Measurements from ENCODE around the gene SLC38A5. TPM values are rescaled to one million over a fixed set of nuclear protein-coding genes. Genes with fewer than 3 reads are reported as not detected.
A peak's percentile ranks its signal among the peaks of the same experiment; 100 is the strongest.

Gene SLC38A5
- total RNA-seq, 1 donor from 2014 or later: 36.0 TPM

DNA sequence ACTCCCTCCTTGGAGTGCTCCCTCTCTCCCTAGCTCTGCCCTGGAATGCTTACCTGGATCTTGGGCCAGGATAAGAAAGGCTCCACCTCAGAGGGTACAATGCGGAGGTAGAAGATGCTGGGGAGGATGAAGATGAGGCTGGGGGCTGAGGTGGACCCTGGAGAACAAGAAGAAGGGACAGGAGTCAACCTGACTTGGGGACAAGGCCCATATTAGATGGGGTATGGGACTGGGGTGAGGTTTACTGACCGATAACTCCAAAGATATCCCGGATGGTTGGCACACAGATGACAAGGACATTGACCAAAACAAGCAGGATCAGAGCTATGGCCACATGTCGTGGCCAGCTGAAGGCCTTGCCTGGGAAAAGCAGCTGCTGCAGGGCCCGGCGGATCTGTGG lies 10.6 kb downstream of the SLC38A5 start:
- no peak overlapping the region for H2AFZ ChIP-seq (ENCODE audit: low read depth, low read length)
- Mint-ChIP-seq H3K4me1 (ENCODE audit: low read depth, unreplicated experiment) (peaks cover 9% of the 10 kb centered on the region), H3K9me3 (ENCODE audit: unreplicated experiment) (peaks cover 5% of the 10 kb centered on the region), H3K36me3 (ENCODE audit: low read depth, unreplicated experiment) (peaks cover 11% of the 10 kb centered on the region), H3K27me3 (ENCODE audit: low read depth, unreplicated experiment) (no peaks in the 10 kb centered on the region), H3K27ac (ENCODE audit: unreplicated experiment) (no peak overlapping the region), H3K4me3 (ENCODE audit: unreplicated experiment) (no peak overlapping the region)
- no peak overlapping the region for H3K9ac ChIP-seq (ENCODE audit: low read length)
- H3K4me3 ChIP-seq (ENCODE audit: insufficient read depth, low read depth, low read length): no peak overlapping the region
- no peak overlapping the region for H3K4me2 ChIP-seq (ENCODE audit: low read length)
- no peaks in the 10 kb centered on the region for H3K36me3 ChIP-seq (ENCODE audit: insufficient read depth, low read length)
- no peak for FAIRE-seq
- H3K27ac ChIP-seq (ENCODE audit: low read depth, low read length): no peak overlapping the region
- DNase-seq (ENCODE audit: low read depth): no peak
- no peak for TF ChIP-seq EZH2 (IDR thresholded peaks at IDR 0.05; ENCODE audit: insufficient read depth, low read length)
- TF ChIP-seq, protein P1, sequence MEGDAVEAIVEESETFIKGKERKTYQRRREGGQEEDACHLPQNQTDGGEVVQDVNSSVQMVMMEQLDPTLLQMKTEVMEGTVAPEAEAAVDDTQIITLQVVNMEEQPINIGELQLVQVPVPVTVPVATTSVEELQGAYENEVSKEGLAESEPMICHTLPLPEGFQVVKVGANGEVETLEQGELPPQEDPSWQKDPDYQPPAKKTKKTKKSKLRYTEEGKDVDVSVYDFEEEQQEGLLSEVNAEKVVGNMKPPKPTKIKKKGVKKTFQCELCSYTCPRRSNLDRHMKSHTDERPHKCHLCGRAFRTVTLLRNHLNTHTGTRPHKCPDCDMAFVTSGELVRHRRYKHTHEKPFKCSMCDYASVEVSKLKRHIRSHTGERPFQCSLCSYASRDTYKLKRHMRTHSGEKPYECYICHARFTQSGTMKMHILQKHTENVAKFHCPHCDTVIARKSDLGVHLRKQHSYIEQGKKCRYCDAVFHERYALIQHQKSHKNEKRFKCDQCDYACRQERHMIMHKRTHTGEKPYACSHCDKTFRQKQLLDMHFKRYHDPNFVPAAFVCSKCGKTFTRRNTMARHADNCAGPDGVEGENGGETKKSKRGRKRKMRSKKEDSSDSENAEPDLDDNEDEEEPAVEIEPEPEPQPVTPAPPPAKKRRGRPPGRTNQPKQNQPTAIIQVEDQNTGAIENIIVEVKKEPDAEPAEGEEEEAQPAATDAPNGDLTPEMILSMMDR (IDR thresholded peaks at IDR 0.05; ENCODE audit: insufficient read depth, low read depth, low read length): no peak
- H4K20me1 ChIP-seq (ENCODE audit: insufficient read depth, low read length): no peaks in the 10 kb centered on the region
- no peaks in the 10 kb centered on the region for H3K79me2 ChIP-seq (ENCODE audit: insufficient read depth, low read length)
- no peaks in the 10 kb centered on the region for H3K27me3 ChIP-seq (ENCODE audit: insufficient read depth, low read length)
- H3K4me1 ChIP-seq (ENCODE audit: insufficient read depth, low read length): no peaks in the 10 kb centered on the region
- no peaks in the 10 kb centered on the region for H3K9me3 ChIP-seq (ENCODE audit: insufficient read depth, low read depth, low read length)

DNA sequence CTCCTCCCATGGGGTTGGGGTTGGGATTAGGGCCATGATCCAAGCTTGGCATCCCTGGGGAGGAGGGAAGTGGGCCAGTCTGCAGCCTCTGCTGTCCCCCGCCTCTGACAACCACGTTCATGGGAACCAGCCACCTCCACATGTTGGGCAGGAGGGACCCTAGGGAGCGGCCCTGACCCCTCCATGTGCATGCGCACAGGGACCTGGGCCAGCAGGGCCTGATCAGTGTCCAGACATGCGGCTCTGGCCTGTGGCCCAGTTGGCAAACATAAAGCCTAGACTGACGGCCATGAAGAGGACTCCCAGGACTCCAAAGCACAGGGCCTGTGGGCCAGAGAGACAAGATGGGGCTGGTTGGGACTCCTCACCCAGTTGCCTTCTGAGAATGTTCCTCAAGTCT lies 11.3 kb downstream of the SLC38A5 start:
- H3K36me3 Mint-ChIP-seq (ENCODE audit: low read depth, unreplicated experiment): peaks cover 8% of the 10 kb centered on the region
- FAIRE-seq (no peak), DNase-seq (ENCODE audit: low read depth) (no peak)
- no peaks in the 10 kb centered on the region for H3K79me2 ChIP-seq (ENCODE audit: insufficient read depth, low read length)
- no peak overlapping the region for H3K27ac Mint-ChIP-seq (ENCODE audit: unreplicated experiment)
- H3K27me3 Mint-ChIP-seq (ENCODE audit: low read depth, unreplicated experiment): no peaks in the 10 kb centered on the region
- H3K27ac ChIP-seq (ENCODE audit: low read depth, low read length): no peak overlapping the region
- H3K4me1 Mint-ChIP-seq (ENCODE audit: low read depth, unreplicated experiment): peaks cover 4% of the 10 kb centered on the region
- no peak overlapping the region for H2AFZ ChIP-seq (ENCODE audit: low read depth, low read length)
- H3K9me3 Mint-ChIP-seq (ENCODE audit: unreplicated experiment): peaks cover 3% of the 10 kb centered on the region
- no peaks in the 10 kb centered on the region for H3K27me3 ChIP-seq (ENCODE audit: insufficient read depth, low read length)
- no peak overlapping the region for H3K4me3 ChIP-seq (ENCODE audit: insufficient read depth, low read depth, low read length)
- no peaks in the 10 kb centered on the region for H3K36me3 ChIP-seq (ENCODE audit: insufficient read depth, low read length)
- no peak for TF ChIP-seq EZH2 (IDR thresholded peaks at IDR 0.05; ENCODE audit: insufficient read depth, low read length)
- TF ChIP-seq, protein P1 (IDR thresholded peaks at IDR 0.05; ENCODE audit: insufficient read depth, low read depth, low read length): no peak
- H4K20me1 ChIP-seq (ENCODE audit: insufficient read depth, low read length): no peaks in the 10 kb centered on the region
- no peak overlapping the region for H3K9ac ChIP-seq (ENCODE audit: low read length)
- H3K9me3 ChIP-seq (ENCODE audit: insufficient read depth, low read depth, low read length): no peaks in the 10 kb centered on the region
- H3K4me1 ChIP-seq (ENCODE audit: insufficient read depth, low read length): no peaks in the 10 kb centered on the region
- no peak overlapping the region for H3K4me3 Mint-ChIP-seq (ENCODE audit: unreplicated experiment)
- H3K4me2 ChIP-seq (ENCODE audit: low read length): no peak overlapping the region

DNA sequence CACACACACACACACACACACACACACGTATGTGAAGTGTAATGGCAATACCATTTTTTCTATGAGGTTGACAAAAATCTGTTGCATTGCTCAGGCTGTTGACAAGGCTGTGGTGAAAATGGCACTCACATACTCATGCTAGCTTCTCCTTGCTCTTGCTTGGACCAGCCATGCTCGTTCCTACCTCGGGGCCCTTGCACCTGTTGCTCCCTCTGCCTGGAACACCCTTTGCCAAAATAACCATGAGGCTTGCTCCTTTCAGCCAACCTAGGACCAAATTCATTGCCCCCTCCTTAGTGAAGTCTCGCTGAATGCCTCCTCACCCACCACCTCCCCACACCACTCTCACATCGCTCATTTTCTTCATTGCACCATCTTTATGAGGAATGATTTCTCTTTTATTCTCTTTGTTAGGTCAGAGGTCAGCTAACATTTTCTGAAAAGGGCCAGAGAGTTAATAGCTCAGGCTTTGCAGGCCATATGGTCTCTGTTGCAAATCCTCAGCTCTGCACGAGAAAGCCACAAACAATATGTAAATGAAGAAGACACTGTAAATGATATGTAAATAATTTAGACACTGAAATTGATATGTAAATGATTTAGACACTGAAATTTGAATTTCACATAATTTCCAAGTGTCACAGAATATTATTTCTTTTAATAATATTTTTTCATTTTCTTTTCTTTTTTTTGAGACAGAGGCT lies 13.3 kb downstream of the SLC38A5 start:
- H3K4me1 ChIP-seq (ENCODE audit: insufficient read depth, low read length): no peaks in the 10 kb centered on the region
- H3K9me3 Mint-ChIP-seq (ENCODE audit: unreplicated experiment): no peaks in the 10 kb centered on the region
- H3K9me3 ChIP-seq (ENCODE audit: insufficient read depth, low read depth, low read length): no peaks in the 10 kb centered on the region
- no peaks in the 10 kb centered on the region for H3K79me2 ChIP-seq (ENCODE audit: insufficient read depth, low read length)
- no peak overlapping the region for H3K4me3 Mint-ChIP-seq (ENCODE audit: unreplicated experiment)
- no peak overlapping the region for H3K9ac ChIP-seq (ENCODE audit: low read length)
- H3K4me2 ChIP-seq (ENCODE audit: low read length): no peak overlapping the region
- TF ChIP-seq, protein P1 (IDR thresholded peaks at IDR 0.05; ENCODE audit: insufficient read depth, low read depth, low read length): no peak
- TF ChIP-seq EZH2 (IDR thresholded peaks at IDR 0.05; ENCODE audit: insufficient read depth, low read length): no peak
- H3K36me3 Mint-ChIP-seq (ENCODE audit: low read depth, unreplicated experiment): peaks cover 8% of the 10 kb centered on the region
- FAIRE-seq (peak; percentile 45), DNase-seq (ENCODE audit: low read depth) (no peak)
- H3K36me3 ChIP-seq (ENCODE audit: insufficient read depth, low read length): no peaks in the 10 kb centered on the region
- H3K27me3 Mint-ChIP-seq (ENCODE audit: low read depth, unreplicated experiment): no peaks in the 10 kb centered on the region
- H2AFZ ChIP-seq (ENCODE audit: low read depth, low read length): no peak overlapping the region
- no peak overlapping the region for H3K27ac Mint-ChIP-seq (ENCODE audit: unreplicated experiment)
- H3K27me3 ChIP-seq (ENCODE audit: insufficient read depth, low read length): no peaks in the 10 kb centered on the region
- H3K4me1 Mint-ChIP-seq (ENCODE audit: low read depth, unreplicated experiment): no peaks in the 10 kb centered on the region
- no peaks in the 10 kb centered on the region for H4K20me1 ChIP-seq (ENCODE audit: insufficient read depth, low read length)
- H3K4me3 ChIP-seq (ENCODE audit: insufficient read depth, low read depth, low read length): no peak overlapping the region
- no peak overlapping the region for H3K27ac ChIP-seq (ENCODE audit: low read depth, low read length)
